Hematopoietic multipotent progenitor cell treated with erythropoietin and hydrocortisone succinate and interleukin-3 and kit ligand, for 4 days (in vitro differentiated cells): Measurements from ENCODE around the gene ATP11B.
"Not testable (repeated sequence)": the region's sequence is repeated elsewhere in the genome, so short reads cannot be mapped to it uniquely, and the experiment has no call there.

ENCODE experiments used
- DNase-seq: peaks from one replicate; pipeline ENCODE4 v3.0.0-alpha.2; 2015

The ATP11B gene

DNA sequence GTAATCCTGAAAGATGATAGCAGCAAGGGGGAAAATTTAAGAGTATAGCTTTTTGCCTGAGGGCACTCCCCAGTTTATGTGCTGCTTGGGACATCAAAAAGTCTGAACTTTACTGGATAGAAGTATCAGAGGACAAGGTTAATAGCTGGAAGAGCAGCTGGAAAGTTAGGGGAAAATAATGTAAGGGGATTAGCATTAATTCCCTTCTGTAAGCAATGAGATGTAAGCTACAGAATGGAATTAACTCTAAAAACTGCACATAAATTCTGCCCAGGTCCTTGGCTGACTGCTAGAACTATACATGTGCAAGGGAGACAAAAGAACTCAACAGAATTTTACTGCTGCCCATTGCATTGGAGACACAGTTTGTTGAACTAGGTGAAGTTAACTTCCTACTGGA lies 55.6 kb downstream of the ATP11B start:
- no peak for DNase-seq

DNA sequence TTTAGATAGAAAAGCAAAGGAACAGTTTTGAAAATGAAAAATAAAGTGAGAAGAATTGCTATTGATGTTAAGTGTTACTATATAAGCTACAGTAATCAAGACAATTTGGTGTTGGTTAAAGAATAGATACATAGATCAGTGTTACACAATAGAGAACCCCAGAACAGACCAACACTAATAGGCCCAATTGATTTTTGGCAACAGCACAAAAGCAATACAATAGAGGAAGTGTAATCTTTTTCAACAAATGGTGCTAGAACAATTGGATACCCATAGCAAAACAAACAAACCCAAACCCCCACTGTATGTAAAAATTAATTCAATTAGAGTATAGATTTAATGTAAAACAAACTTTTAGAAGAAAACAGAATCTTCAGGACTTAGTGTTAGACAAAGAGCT lies 61.8 kb downstream of the ATP11B start:
- DNase-seq, result no peak

DNA sequence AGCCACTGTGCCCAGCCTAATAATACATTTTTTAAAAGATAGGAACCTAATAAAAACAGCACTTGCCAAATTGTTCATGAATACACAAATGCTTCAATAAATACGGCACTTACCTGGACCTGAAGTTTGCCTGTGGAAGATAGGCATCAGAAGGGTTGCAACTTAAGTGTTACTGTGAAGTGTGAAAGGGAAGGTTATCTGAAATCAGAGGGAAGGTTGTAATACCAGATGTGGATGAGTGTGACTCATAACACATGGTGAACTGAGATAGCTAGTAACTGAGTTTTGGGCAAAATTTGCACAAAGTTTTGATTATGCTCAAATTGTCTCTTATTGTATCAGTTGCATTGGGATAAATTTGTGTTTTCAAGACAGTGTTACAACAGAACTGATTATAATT lies 68.0 kb downstream of the ATP11B start:
- DNase-seq, result peak; percentile 22

DNA sequence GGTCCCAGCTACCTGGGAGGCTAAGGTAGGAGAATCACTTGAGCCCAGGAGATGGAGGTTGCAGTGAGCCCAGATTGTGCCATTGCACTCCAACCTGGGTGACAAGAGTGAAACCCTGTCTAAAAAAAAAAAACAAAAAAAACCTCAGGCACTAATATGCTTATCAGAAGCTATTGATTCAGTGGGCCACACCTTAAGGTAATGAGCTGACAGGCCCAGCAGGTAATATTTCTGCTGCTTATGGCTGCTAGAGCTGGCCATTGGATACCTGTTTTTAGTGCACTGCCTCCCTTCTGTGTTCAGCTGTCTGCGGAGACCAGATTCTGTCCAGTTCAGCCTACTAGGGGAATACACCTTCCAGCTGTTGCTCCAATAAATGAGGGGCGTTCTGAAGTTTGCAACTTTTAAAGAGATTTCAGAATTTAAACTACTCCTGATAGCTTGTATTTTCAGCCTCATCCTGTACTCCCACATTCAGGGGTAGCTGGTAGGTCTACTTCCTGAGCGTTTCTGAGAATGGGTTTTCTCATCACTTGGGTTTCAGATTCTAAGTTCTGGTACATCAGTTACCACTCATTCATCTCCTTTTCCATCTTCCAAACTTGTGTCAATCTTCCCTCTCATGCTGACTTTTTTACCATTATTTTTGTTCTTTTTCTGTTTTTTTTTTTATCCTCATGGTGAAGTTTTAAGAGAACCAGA lies 69.0 kb downstream of the ATP11B start:
- DNase-seq, result no peak

DNA sequence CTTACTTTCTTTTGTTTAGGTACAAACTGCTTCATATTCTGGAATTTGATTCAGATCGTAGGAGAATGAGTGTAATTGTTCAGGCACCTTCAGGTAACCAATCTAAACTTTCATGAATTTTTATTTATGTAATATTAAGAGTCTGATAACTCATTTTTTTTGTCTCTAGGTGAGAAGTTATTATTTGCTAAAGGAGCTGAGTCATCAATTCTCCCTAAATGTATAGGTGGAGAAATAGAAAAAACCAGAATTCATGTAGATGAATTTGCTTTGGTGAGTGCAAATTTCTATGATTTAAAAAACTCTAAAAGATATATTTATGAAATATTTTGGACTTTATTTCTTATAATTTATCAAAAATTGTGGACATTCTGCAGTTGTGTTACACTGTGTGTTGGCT lies 75.8 kb downstream of the ATP11B start:
- no peak for DNase-seq

DNA sequence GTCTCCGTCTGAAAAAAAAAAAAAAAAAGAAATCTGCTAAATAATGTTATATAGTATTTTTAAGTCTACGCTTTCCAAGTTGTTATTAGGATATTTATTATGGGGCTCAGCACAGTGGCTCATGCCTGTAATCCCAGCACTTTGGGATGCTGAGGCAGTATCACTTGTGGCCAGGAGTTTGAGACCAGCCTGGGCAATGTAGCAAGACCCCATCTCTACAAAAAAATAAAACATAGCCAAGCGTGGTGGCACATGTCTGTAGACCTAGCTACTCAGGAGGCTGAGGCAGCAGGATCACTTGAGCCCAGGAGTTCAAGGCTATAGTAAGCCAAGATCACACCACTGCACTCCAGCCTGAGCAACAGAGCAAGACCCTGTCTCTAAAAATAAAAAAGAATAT lies 77.6 kb downstream of the ATP11B start:
- not testable (repeated sequence) for DNase-seq

DNA sequence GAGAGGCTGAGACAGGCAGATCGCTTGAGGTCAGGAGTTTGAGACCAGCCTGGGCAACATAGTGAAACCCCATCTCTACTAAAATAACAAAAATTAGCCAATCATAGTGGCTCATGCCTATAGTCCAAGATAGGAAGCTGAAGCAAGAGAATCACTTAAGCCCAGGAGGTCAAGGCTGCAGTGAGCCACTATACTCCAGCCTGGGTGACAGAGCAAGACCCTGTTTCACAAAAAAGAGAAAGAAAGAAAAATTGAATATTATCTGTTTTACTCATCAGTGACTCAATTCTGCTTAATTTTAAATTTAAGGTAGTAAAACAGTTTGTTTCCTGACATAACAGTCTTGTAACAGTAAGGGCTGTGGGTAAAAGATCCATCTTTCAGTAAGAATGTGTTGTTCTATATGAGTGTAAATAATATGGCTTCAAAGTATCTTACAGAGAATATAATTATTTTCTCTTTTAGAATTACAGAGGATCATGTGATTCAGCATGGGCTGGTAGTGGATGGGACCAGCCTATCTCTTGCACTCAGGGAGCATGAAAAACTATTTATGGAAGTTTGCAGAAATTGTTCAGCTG lies 85.8 kb downstream of the ATP11B start:
- no peak for DNase-seq

DNA sequence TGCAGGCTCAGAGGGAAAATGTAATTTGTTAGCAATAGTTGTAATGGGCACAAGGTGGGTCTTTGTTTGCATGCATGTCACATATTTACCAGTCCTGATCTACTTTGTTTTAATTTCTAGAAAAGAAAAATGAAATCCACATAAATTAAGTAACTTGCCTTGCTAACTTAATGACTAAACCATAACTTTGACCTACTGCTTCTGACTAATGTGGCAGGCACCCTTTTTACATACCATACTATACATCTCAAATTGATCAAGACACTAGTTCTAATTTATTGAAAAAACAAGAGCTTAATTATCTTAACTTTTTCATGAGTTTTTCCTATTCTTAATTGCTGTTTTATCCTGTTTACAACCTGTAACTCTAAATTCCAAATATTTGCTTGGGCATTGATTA lies 93.2 kb downstream of the ATP11B start:
- no peak for DNase-seq

DNA sequence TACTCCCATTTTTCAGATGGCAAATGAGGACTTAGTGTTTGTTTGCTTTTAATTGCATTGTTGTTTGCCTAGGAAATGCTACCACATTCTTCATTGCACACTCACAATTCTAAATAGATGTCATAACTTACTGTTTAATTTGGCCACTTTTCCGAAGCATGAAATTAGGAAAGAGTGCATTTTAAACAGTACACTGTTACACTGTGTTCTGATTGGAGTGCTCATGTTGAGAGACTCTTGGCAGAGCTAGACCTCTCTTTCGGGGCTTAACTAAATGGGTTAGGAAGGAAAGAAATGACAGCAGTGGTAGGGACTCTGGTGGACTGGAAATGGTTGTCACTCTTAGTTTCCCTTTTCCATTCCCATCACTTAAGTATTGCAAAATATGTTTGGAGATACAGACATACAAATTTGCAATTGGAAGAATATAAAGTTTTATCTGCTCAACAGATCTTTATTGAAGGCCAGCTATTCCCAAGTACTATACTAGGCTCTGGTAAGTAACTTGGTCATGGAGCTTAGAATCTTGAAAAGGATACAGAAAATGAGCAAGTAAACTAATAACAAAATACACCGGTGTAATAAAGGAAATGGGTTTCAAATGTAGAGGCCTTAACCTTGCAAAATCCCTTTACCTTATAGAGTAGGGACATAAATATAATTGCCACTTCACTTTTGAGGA lies 96.8 kb downstream of the ATP11B start:
- DNase-seq, result no peak

DNA sequence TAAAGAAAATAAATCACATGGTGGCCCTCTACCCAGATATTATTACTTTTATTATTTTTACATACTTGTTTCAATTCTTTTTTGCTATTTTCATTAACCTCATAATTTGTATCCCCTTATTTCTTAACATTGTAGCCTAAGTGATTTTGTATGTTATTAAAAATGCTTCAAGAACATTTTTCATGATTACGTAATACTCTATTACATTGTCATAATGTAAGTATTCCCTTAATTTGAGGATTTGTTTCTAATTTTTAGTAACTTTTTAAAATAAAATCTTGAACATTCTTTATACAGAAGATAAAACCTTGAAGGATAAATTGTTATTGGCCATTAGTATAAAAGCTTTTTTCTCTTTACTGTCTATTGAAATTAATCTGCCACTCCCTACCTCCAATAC lies 98.1 kb downstream of the ATP11B start:
- no peak for DNase-seq

GRCh38 chr3:182892226-182892625 lies 98.9 kb downstream of the ATP11B start:
- DNase-seq, result no peak

DNA sequence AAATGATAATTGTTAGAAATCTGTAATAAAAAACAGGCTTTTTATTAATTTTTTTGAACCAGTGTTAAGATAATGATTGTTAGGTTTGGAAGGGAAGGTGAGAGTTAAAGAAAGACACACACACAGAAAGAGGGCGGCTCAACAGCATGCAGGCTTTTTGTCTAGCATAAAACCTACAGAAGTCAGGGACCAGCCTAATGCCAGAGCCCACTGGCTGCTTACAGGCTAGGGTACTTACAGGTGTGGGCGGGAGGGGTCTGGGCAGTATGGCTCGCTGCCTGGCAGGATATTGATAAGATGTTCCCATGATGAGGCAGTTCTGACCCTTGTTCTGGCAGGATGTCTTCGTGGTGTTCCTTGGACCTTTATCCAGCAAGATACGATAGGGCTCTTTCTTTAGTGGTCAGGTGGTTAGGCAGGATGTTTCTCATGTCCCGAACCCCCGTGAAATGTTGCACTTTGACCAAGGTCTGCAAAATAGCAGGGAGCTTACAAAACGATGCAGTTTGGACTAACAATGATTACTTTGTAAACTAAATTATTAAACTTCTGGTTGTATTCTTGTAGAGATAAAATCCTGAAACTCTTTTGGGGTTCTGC lies 102.3 kb downstream of the ATP11B start:
- peak; percentile 47 for DNase-seq

- DNase-seq, result no peak
Observed at GRCh38 chr3:182896553-182896952, 103.2 kb downstream of the ATP11B start.

- DNase-seq, result no peak
Observed at GRCh38 chr3:182902236-182902635, 108.9 kb downstream of the ATP11B start.

DNA sequence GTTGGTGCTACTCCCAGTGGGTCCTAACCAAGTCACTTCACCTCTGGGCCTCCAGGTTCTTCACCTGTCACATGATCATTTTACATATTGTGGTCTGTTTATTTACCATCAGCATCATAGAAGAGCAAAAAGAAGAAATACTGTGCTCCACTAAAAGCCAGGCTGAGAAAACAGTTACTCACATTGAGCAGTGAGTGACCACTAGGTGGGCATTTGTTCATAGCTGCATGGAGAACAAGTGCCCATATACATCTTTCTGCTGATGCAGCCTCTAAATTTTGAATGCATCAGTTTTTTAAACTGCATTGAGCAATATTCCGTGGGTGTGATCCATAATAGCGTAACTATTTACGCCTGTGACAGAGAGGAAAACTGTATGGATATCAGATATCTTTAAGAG lies 110.9 kb downstream of the ATP11B start:
- DNase-seq, result peak; percentile 25

DNA sequence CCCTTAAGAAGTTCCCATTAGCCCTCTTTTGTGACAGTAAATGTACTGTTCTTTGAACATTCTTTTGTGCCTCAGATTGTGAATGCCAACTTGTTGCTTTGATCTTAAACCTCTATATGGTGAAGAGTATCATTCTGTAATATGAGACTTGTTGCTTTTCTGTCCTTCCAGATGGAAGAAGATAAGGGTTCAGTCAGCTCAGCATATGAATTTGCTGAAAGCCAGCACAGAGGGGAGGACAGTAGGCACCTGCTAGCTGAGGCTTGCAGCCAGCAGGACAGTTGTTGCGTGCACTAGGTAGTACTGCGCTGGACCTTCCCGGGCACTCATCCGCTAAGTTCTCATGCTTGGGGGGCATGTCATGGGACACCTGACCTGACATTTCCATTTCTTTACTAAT lies 112.3 kb downstream of the ATP11B start:
- DNase-seq, result no peak

DNA sequence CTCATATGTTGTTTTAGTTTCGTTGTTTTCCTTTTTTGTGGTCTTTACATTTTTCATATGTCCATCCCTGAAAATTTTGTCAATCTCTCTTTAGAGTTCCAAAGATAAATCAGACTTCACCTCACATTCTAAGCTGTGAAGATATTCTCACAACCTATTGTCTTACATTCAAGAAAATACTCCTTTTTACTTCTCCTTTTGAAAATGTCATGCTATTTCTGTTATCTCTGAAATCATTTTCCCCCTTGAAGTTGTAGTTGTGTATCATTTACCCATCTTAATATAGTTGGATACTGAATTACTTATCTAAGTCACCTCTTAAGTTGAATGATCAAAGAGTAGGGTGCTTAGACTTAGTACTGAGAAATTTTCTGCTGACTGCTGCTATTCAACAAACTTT lies 112.7 kb downstream of the ATP11B start:
- no peak for DNase-seq

GRCh38 chr3:182908471-182908870 lies 115.2 kb downstream of the ATP11B start:
- DNase-seq, result no peak

GRCh38 chr3:182909318-182910040 lies 116.2 kb downstream of the ATP11B start:
- peak; percentile 71 for DNase-seq

DNA sequence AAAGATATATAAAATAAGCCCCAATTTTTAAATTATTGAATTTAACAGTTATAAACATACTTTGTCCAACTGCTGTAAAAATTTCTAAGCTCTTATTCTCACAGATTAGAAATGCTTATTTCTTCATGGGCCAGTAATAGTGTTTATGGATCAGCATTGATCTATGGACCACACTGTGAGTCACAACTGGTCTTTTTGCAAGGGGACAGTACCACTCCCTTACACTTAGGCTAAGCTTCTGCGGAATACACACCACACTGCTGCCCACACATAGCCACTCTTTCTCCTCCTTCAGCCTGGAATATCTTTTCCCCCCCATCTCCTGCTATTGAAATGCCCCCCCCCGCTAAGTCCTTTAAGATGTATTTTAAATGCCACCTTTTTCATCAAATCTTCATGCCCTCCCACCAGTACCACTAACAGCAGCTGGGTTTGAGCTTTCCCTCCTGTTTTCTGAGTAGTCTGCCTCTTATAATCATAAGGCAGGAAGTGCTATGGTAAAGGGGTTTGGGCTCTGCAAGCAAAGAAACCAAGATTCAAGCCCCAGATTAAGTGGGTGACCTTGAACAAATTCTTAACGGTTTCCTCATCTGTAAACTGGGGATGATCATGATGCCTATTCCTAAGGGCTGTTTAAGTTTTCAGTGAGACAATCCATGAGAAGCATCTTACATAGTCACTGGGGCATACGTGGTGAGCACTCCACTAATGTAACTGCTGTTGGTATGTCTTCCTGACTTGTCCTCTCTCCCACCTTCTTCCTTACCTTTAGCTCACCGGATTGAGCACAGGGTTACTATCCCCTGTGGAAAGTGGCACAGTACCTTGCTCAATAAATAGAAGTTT lies 117.9 kb downstream of the ATP11B start:
- DNase-seq, result no peak

DNA sequence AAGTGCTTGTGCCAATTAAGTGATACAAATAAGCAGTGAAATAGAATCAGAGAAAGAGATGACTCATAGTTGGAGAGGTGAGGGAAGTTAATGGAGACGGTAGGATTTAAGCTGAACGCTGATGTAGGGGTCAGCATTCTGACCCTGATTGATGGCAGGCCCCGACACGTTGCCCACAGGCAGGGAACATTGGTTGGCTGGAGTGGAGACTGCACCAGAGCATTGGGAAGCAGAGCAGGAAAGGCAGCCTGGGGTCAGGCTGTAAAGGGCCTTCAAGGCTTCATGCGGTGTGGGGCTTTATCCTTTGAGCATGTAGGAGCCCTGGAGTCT lies 118.4 kb downstream of the ATP11B start:
- DNase-seq, result no peak

- DNase-seq, result no peak
Observed at GRCh38 chr3:182912474-182912873, 119.2 kb downstream of the ATP11B start.

DNA sequence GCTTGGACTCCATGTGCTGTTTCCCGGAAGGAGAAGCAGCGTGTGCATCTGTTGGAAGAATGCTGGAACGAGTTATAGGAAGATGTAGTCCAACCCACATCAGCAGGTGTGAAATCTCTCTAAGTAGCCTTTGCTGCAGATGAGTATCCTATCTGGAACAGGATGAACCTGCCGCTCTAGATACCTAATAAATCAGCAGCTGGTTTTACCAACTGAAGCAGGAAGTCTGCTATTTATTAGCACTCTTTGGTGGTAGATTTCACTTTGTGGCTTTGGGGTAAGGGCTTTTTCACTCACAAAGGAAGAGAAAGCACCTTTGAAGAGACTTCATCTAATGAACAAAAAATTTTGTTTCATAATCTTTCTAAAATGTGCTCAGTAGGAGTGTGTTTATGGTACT lies 120.6 kb downstream of the ATP11B start:
- DNase-seq, result peak; percentile 61
